Stimulated activated naive CD8-positive, alpha-beta T cell treated with anti-CD3 and anti-CD28 coated beads, Interleukin-15, Interleukin-2, amounts not matched to agents 100 U/mL and 50 U/mL, for 24 hours (primary cell): ENCODE measurements around the gene RLN1.
"Not testable (repeated sequence)": the region's sequence is repeated elsewhere in the genome, so short reads cannot be mapped to it uniquely, and the experiment has no call there.

Experiments used
- ATAC-seq: fragments of 150-1000 bp; cut with Tn5 transposase; one replicate; pipeline ENCODE4 v1.10.0; 2021
- DNase-seq: peaks from one replicate; pipeline ENCODE4 v3.0.0; 2021

Gene RLN1

GRCh38 chr9:5321601-5322000 lies 18.1 kb downstream of the RLN1 start:
- not testable (repeated sequence) for ATAC-seq, DNase-seq

GRCh38 chr9:5321058-5321457 lies 18.6 kb downstream of the RLN1 start:
- ATAC-seq = no peak
- no peak for DNase-seq

- not testable (repeated sequence) for DNase-seq, ATAC-seq
Measured at GRCh38 chr9:5316406-5316805, 23.3 kb downstream of the RLN1 start.

GRCh38 chr9:5315187-5315923 lies 24.3 kb downstream of the RLN1 start:
- DNase-seq (no peak), ATAC-seq (no peak)

- DNase-seq (no peak), ATAC-seq (no peak)
Measured at GRCh38 chr9:5310851-5311250, 28.8 kb downstream of the RLN1 start.

GRCh38 chr9:5305741-5306140 lies 33.9 kb downstream of the RLN1 start:
- ATAC-seq = no peak

GRCh38 chr9:5303840-5304795 lies 35.6 kb downstream of the RLN1 start, which contains the start of gene RLN2:
Gene RLN2, minus strand, starts transcription at chr9:5304716. Its CDS starts 136 bp downstream, at chr9:5304580.
- ATAC-seq = peak; percentile 99
- not testable (repeated sequence) for DNase-seq

More at GRCh38 chr9:5305741-5306140, 33.9 kb downstream of the RLN1 start:
- DNase-seq = no peak

GRCh38 chr9:5301544-5301943 lies 38.1 kb downstream of the RLN1 start:
- ATAC-seq (no peak), DNase-seq (no peak)

GRCh38 chr9:5292141-5292540 lies 47.5 kb downstream of the RLN1 start:
- no peak for DNase-seq
- ATAC-seq = no peak

GRCh38 chr9:5288591-5288990 lies 51.1 kb downstream of the RLN1 start:
- ATAC-seq (no peak), DNase-seq (no peak)

- DNase-seq (no peak), ATAC-seq (no peak)
Measured at GRCh38 chr9:5286262-5286661, 53.4 kb downstream of the RLN1 start.
